ENCODE measurements around the gene BABAM2. TPM values are rescaled to one million over a fixed set of nuclear protein-coding genes. Genes with fewer than 3 reads are reported as not detected.

Gene BABAM2
- total RNA-seq, 3 donors from 2014 or later (not counting 1 experiment from before 2014, with no cell fraction given): 54.6 to 66.1 (median 59.5) TPM

GRCh38 chr2:27989149-27989548 lies 98.6 kb downstream of the BABAM2 start:
- no peak overlapping the region for H3K4me3 Mint-ChIP-seq
- Histone ChIP-seq H3K4me1 (ENCODE audit: control insufficient read depth, insufficient read depth, low read length) (no peaks in the 10 kb centered on the region), H3K9me3 (ENCODE audit: control insufficient read depth, insufficient read depth, low read length) (no peaks in the 10 kb centered on the region), H3K27ac (ENCODE audit: low read length) (no peak overlapping the region), H3K27me3 (ENCODE audit: control insufficient read depth, insufficient read depth, low read length) (no peaks in the 10 kb centered on the region), H3K36me3 (ENCODE audit: control insufficient read depth, insufficient read depth, low read length) (no peaks in the 10 kb centered on the region), H3K4me3 (ENCODE audit: low read length) (no peak overlapping the region)
- H3K4me1 Mint-ChIP-seq: peaks cover 13 to 18% of the 10 kb centered on the region in 2 donors
- DNase-seq (no peak), ATAC-seq (no peak)
- 97% methylated on average over 1 of the region's 2 CpGs for whole genome bisulfite sequencing (ENCODE audit: insufficient coverage)
- no peak overlapping the region for H3K27ac Mint-ChIP-seq
- H3K9me3 Mint-ChIP-seq: no peaks in the 10 kb centered on the region
- H3K36me3 Mint-ChIP-seq: no peaks in the 10 kb centered on the region
- TF ChIP-seq, protein P1, sequence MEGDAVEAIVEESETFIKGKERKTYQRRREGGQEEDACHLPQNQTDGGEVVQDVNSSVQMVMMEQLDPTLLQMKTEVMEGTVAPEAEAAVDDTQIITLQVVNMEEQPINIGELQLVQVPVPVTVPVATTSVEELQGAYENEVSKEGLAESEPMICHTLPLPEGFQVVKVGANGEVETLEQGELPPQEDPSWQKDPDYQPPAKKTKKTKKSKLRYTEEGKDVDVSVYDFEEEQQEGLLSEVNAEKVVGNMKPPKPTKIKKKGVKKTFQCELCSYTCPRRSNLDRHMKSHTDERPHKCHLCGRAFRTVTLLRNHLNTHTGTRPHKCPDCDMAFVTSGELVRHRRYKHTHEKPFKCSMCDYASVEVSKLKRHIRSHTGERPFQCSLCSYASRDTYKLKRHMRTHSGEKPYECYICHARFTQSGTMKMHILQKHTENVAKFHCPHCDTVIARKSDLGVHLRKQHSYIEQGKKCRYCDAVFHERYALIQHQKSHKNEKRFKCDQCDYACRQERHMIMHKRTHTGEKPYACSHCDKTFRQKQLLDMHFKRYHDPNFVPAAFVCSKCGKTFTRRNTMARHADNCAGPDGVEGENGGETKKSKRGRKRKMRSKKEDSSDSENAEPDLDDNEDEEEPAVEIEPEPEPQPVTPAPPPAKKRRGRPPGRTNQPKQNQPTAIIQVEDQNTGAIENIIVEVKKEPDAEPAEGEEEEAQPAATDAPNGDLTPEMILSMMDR (IDR thresholded peaks at IDR 0.05): no peak
- intact Hi-C loops (cut with micrococcal nuclease): no loop called here
- no peaks in the 10 kb centered on the region for H3K27me3 Mint-ChIP-seq (ENCODE audit: low read depth in 2 of 2)

DNA sequence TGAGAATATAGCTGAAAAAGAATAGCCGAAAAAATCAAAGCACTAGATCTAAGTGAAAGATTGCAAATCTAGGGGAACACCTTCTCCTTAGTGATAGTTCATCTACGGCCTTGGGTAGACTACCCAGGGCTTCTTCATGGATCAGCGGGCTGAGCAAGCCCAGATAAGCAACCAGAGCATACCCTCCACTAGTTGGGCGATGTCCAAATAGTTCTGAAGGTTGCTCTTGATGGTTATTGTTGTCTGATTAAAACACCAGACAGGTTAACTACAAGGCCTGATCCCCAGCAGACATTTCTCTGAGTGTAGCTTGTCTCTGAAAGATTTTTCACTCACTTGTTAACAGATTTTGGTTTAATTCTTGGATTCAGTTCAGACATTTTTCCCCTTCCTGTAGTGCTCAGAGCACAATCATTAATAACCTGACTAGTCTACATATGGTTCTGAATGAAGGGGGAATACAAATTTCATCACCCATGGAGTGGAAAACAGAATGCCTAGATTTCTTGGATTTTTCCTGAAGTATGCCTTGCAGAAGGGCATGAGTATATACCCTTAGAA lies 99.6 kb downstream of the BABAM2 start:
- Mint-ChIP-seq H3K9me3 (no peaks in the 10 kb centered on the region), H3K27ac (no peak overlapping the region), H3K27me3 (ENCODE audit: low read depth in 2 of 2) (no peaks in the 10 kb centered on the region), H3K36me3 (no peaks in the 10 kb centered on the region), H3K4me1 (peaks cover 13 to 18% of the 10 kb centered on the region in 2 donors), H3K4me3 (no peak overlapping the region)
- 100% methylated on average over 2 of the region's 4 CpGs for WGBS (ENCODE audit: insufficient coverage)
- Histone ChIP-seq H3K27me3 (ENCODE audit: control insufficient read depth, insufficient read depth, low read length) (no peaks in the 10 kb centered on the region), H3K27ac (ENCODE audit: low read length) (no peak overlapping the region), H3K4me3 (ENCODE audit: low read length) (no peak overlapping the region), H3K4me1 (ENCODE audit: control insufficient read depth, insufficient read depth, low read length) (no peaks in the 10 kb centered on the region), H3K36me3 (ENCODE audit: control insufficient read depth, insufficient read depth, low read length) (no peaks in the 10 kb centered on the region), H3K9me3 (ENCODE audit: control insufficient read depth, insufficient read depth, low read length) (no peaks in the 10 kb centered on the region)
- intact Hi-C loops (cut with micrococcal nuclease): no loop called here
- ATAC-seq (no peak), DNase-seq (no peak)
- TF ChIP-seq, protein P1 (IDR thresholded peaks at IDR 0.05): no peak

DNA sequence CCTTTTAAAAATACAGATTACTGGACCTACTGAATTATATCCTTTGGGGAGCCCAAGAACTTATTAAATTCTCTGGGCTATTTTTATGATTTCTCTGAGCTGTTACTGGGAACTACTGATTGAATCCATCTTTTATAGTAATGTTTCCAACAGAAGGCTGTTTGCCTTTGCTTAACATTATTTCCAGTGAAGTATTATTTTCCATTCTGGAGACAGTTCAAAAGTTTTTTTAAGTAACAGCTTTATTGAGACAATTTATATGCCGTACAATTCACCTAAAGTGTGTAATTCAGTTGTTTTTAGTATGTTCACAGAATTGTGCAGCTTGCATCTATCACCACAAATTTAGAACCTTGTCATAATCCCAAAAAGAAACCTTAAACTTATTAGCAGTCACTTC lies 100.6 kb downstream of the BABAM2 start:
- no peaks in the 10 kb centered on the region for H3K36me3 Mint-ChIP-seq
- H3K27ac ChIP-seq (ENCODE audit: low read length): no peak overlapping the region
- H3K27ac Mint-ChIP-seq: no peak overlapping the region
- ATAC-seq: no peak
- H3K27me3 Mint-ChIP-seq (ENCODE audit: low read depth in 2 of 2): no peaks in the 10 kb centered on the region
- no peaks in the 10 kb centered on the region for H3K27me3 ChIP-seq (ENCODE audit: control insufficient read depth, insufficient read depth, low read length)
- DNase-seq: no peak
- TF ChIP-seq, protein P1 (IDR thresholded peaks at IDR 0.05): no peak
- no peak overlapping the region for H3K4me3 ChIP-seq (ENCODE audit: low read length)
- H3K9me3 Mint-ChIP-seq: no peaks in the 10 kb centered on the region
- H3K4me1 ChIP-seq (ENCODE audit: control insufficient read depth, insufficient read depth, low read length): no peaks in the 10 kb centered on the region
- H3K9me3 ChIP-seq (ENCODE audit: control insufficient read depth, insufficient read depth, low read length): no peaks in the 10 kb centered on the region
- no peak overlapping the region for H3K4me3 Mint-ChIP-seq
- H3K4me1 Mint-ChIP-seq: peaks cover 13 to 18% of the 10 kb centered on the region in 2 donors
- intact Hi-C loops (cut with micrococcal nuclease): no loop called here
- H3K36me3 ChIP-seq (ENCODE audit: control insufficient read depth, insufficient read depth, low read length): no peaks in the 10 kb centered on the region
- WGBS (ENCODE audit: insufficient coverage): no CpG with 5 or more reads among the region's 1 CpG

DNA sequence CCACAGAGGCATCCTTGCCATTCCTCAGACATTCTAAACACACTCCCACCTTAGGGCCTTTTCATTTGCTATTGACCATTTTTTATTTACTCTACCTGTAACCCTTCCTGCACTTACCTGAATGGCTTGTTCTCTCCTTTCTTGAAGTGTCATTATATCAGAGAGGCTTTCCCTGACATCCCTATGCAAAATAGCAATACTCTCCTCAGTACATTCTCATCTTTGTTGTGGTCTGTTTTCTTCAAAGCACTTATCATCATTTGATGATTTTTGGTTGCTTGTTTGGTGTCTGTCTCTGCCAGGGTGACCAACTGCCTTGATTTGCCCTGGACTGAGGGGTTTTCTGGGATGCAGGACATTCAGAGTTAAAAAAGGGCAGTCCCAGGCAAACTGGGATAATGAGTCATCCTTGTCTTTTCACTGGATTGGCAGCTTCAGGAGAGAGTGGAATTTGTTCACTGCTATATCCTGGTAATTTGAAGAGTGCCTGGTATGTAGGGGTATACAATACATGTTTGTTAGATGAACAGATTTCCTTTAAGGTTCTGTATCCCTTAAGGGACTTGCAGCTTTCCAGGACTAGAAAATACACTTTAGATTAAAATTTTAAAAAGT lies 102.4 kb downstream of the BABAM2 start:
- ATAC-seq (no peak), DNase-seq (no peak)
- no peaks in the 10 kb centered on the region for H3K9me3 ChIP-seq (ENCODE audit: control insufficient read depth, insufficient read depth, low read length)
- no peaks in the 10 kb centered on the region for H3K9me3 Mint-ChIP-seq
- no peak overlapping the region for H3K4me3 ChIP-seq (ENCODE audit: low read length)
- H3K27ac Mint-ChIP-seq: no peak overlapping the region
- no peaks in the 10 kb centered on the region for H3K27me3 Mint-ChIP-seq (ENCODE audit: low read depth in 2 of 2)
- H3K4me1 Mint-ChIP-seq: peaks cover 9 to 11% of the 10 kb centered on the region in 2 donors
- no peaks in the 10 kb centered on the region for H3K36me3 ChIP-seq (ENCODE audit: control insufficient read depth, insufficient read depth, low read length)
- no peak overlapping the region for H3K4me3 Mint-ChIP-seq
- no peaks in the 10 kb centered on the region for H3K4me1 ChIP-seq (ENCODE audit: control insufficient read depth, insufficient read depth, low read length)
- no peak overlapping the region for H3K27ac ChIP-seq (ENCODE audit: low read length)
- intact Hi-C loops (cut with micrococcal nuclease): no loop called here
- TF ChIP-seq, protein P1 (IDR thresholded peaks at IDR 0.05): no peak
- H3K36me3 Mint-ChIP-seq: no peaks in the 10 kb centered on the region
- no peaks in the 10 kb centered on the region for H3K27me3 ChIP-seq (ENCODE audit: control insufficient read depth, insufficient read depth, low read length)
